ENCODE measurements around the gene FAM50B.

FAM50B gene

GRCh38 chr6:3878048-3878666 is 29.0 kb downstream of the FAM50B start:
- no peak overlapping the region for H3K27ac ChIP-seq
- TF ChIP-seq CTCF (conservative IDR thresholded peaks at IDR 0.05): no peak

GRCh38 chr6:3879194-3879952 is 30.2 kb downstream of the FAM50B start:
- H3K27ac ChIP-seq: no peak overlapping the region
- TF ChIP-seq CTCF (conservative IDR thresholded peaks at IDR 0.05): no peak

DNA sequence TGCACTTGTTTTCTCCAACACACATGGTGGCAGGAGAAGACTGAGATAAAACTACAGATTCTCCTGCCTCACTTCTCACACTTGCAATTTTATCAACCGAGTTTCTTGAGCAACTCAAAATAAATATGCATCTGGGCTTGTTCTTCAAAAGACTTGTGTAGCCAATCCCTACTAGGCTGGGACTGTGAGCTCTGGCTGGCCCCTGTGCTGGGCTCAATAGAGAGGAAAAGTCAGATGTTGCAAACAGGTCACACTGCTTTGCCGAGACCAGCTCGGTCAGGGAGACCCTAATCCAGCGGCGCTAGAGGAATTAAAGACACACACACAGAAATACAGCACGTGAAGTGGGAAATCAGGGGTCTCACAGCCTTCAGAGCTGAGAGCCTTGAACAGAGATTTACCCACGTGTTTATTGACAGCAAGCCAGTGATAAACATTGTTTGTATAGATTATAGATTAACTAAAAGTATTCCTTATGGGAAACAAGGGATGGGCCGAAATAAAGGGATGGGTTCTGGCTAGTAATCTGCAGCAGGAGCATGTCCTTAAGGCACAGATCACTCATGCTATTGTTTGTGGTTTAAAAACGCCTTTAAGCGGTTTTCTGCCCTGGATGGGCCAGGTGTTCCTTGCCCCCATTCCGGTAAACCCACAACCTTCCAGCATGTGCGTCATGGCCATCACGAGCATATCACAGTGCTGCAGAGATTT is 32.7 kb downstream of the FAM50B start:
- TF ChIP-seq CTCF (conservative IDR thresholded peaks at IDR 0.05): no peak
- no peak overlapping the region for H3K27ac ChIP-seq

DNA sequence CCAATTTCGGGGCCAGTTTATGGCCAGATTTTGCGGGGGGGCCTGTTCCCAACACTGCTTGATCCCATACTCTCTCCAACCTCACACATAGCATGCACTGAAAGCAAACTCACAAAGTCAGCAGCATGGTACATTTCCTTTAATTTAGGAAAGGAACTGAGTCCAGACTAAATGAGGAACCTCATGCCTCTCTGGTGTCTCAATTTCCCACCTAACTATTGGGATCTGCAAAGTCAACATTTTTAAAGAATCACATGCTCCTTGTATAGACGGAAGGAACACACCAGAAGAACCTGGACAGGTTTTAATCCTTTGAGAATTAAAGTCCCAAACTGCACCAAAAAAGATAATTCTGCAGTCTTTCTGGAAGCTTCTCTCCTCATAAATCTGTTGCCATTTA is 33.3 kb downstream of the FAM50B start:
- H3K27ac ChIP-seq: no peak overlapping the region
- no peak for TF ChIP-seq CTCF (conservative IDR thresholded peaks at IDR 0.05)

GRCh38 chr6:3882866-3883265 is 33.7 kb downstream of the FAM50B start:
- no peak overlapping the region for H3K27ac ChIP-seq
- no peak for TF ChIP-seq CTCF (conservative IDR thresholded peaks at IDR 0.05)

GRCh38 chr6:3884007-3884745 is 35.0 kb downstream of the FAM50B start:
- no peak for TF ChIP-seq CTCF (conservative IDR thresholded peaks at IDR 0.05)
- H3K27ac ChIP-seq: no peak overlapping the region

All from VCaP (cell line).